BLaER1 (cell line): Measurements from ENCODE around the gene DOCK2.

Experiments
- H3K27ac ChIP-seq: shearing (Covaris generic); formaldehyde crosslinking; 2 replicates; pipeline ENCODE4 v1.8.1; 2022
- H3K27me3 ChIP-seq: shearing (Covaris generic); formaldehyde crosslinking; 2 replicates; pipeline ENCODE4 v1.8.1; 2022
- H3K36me3 ChIP-seq: shearing (Covaris generic); formaldehyde crosslinking; 2 replicates; pipeline ENCODE4 v1.8.1; 2022
- H3K4me1 ChIP-seq: shearing (Covaris generic); formaldehyde crosslinking; 2 replicates; pipeline ENCODE4 v1.8.1; 2022
- H3K4me2 ChIP-seq: shearing (Covaris generic); formaldehyde crosslinking; 2 replicates; pipeline ENCODE4 v1.8.1; 2022
- H3K4me3 ChIP-seq: shearing (Covaris generic); formaldehyde crosslinking; 2 replicates; pipeline ENCODE4 v1.8.1; 2022
- H3K9ac ChIP-seq: shearing (Covaris generic); formaldehyde crosslinking; 2 replicates; pipeline ENCODE4 v1.8.1; 2022
- H3K9me3 ChIP-seq: shearing (Covaris generic); formaldehyde crosslinking; 2 replicates; pipeline ENCODE4 v1.8.1; 2022
- H4K20me1 ChIP-seq: shearing (Covaris generic); formaldehyde crosslinking; 2 replicates; pipeline ENCODE4 v1.8.1; 2022
- Cebpa-rat ChIP-seq: shearing (Covaris generic); IDR thresholded peaks from 2 replicates; pipeline ENCODE4 v1.8.1; 2022

Gene DOCK2

DNA sequence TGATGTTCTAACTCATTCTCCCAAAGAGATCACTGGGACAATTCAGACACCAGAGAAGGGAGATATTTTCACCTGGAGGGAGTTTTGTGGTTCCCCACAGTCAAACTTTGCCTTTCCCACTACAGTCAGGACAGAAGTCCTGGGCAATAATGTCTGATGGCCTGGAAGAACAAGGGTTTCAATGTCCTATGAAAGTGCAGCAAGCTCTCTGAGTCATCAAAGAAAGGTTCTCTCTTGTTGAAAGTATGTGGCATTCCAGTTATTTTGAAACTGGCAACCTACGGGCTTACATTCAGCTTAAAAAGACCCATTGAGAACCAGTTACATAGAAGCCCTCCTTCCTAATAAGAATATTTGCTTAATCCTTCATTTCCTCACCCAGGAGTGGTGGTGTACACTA is 239.3 kb downstream of the DOCK2 start:
- H3K9ac ChIP-seq: no peak overlapping the region
- no peak overlapping the region for H3K4me3 ChIP-seq
- no peak for TF ChIP-seq Cebpa-rat
- no peaks in the 10 kb centered on the region for H4K20me1 ChIP-seq
- peaks cover 12% of the 10 kb centered on the region; the same call in 1 of the 2 replicates for H3K36me3 ChIP-seq
- H3K4me2 ChIP-seq: no peak overlapping the region
- no peaks in the 10 kb centered on the region for H3K4me1 ChIP-seq
- no peaks in the 10 kb centered on the region for H3K9me3 ChIP-seq
- H3K27ac ChIP-seq: no peak overlapping the region
- no peaks in the 10 kb centered on the region for H3K27me3 ChIP-seq

GRCh38 chr5:169880012-169880663 is 243.1 kb downstream of the DOCK2 start:
- Histone ChIP-seq H3K9me3 (no peaks in the 10 kb centered on the region), H3K4me3 (no peak overlapping the region), H3K36me3 (peaks cover 26% of the 10 kb centered on the region; the same call in 1 of the 2 replicates), H3K27me3 (no peaks in the 10 kb centered on the region), H4K20me1 (no peaks in the 10 kb centered on the region), H3K27ac (no peak overlapping the region), H3K4me2 (no peak overlapping the region), H3K4me1 (no peaks in the 10 kb centered on the region), H3K9ac (no peak overlapping the region)
- no peak for TF ChIP-seq Cebpa-rat

- H3K9me3 ChIP-seq: no peaks in the 10 kb centered on the region
- peaks cover 23% of the 10 kb centered on the region; the same call in 1 of the 2 replicates for H3K36me3 ChIP-seq
- H3K9ac ChIP-seq: no peak overlapping the region
- H3K4me2 ChIP-seq: no peak overlapping the region
- no peak overlapping the region for H3K4me3 ChIP-seq
- H3K27ac ChIP-seq: no peak overlapping the region
- no peak for TF ChIP-seq Cebpa-rat
- no peaks in the 10 kb centered on the region for H3K27me3 ChIP-seq
- no peaks in the 10 kb centered on the region for H3K4me1 ChIP-seq
- no peaks in the 10 kb centered on the region for H4K20me1 ChIP-seq
Observed at GRCh38 chr5:169880785-169881184, 243.7 kb downstream of the DOCK2 start.

- peaks cover 23% of the 10 kb centered on the region; the same call in 1 of the 2 replicates for H3K36me3 ChIP-seq
- no peak for TF ChIP-seq Cebpa-rat
Observed at GRCh38 chr5:169881702-169882303, 244.7 kb downstream of the DOCK2 start.

DNA sequence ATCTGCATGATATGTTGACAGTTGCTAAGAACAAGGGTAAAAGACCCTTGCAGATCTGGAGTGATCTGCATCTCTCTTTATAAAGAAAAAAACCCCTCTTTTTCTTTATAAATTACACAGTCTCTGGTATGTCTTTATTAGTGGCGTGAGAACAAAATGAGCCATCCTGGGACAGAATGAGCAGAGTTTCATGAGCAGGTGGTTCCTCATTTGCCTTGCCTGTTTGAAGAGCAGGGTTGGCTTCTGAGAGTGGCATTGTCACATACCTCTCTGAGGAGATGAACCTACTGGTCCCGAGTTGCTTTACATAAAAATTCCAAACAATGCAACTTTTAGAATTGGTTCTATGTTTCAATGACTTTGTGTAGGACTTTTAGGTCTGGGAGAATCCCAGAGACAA is 249.0 kb downstream of the DOCK2 start:
- H3K9ac ChIP-seq: no peak overlapping the region
- H3K4me3 ChIP-seq: no peak overlapping the region
- TF ChIP-seq Cebpa-rat: no peak
- H3K9me3 ChIP-seq: no peaks in the 10 kb centered on the region
- H3K4me1 ChIP-seq: no peaks in the 10 kb centered on the region
- H4K20me1 ChIP-seq: no peaks in the 10 kb centered on the region
- H3K36me3 ChIP-seq: peaks cover 19% of the 10 kb centered on the region; the same call in 1 of the 2 replicates
- no peak overlapping the region for H3K4me2 ChIP-seq
- no peak overlapping the region for H3K27ac ChIP-seq
- H3K27me3 ChIP-seq: no peaks in the 10 kb centered on the region

More at GRCh38 chr5:169881702-169882303, 244.7 kb downstream of the DOCK2 start:
- Histone ChIP-seq H3K9ac (no peak overlapping the region), H3K4me2 (no peak overlapping the region), H3K9me3 (no peaks in the 10 kb centered on the region), H3K4me3 (no peak overlapping the region), H3K27ac (no peak overlapping the region), H3K4me1 (no peaks in the 10 kb centered on the region), H4K20me1 (no peaks in the 10 kb centered on the region), H3K27me3 (no peaks in the 10 kb centered on the region)

GRCh38 chr5:169886677-169887076 is 249.6 kb downstream of the DOCK2 start:
- no peak for TF ChIP-seq Cebpa-rat
- H3K36me3 ChIP-seq: peaks cover 19% of the 10 kb centered on the region; the same call in 1 of the 2 replicates
- no peak overlapping the region for H3K4me3 ChIP-seq
- H4K20me1 ChIP-seq: no peaks in the 10 kb centered on the region
- H3K9me3 ChIP-seq: no peaks in the 10 kb centered on the region
- H3K4me2 ChIP-seq: no peak overlapping the region
- no peak overlapping the region for H3K27ac ChIP-seq
- H3K4me1 ChIP-seq: no peaks in the 10 kb centered on the region
- H3K9ac ChIP-seq: no peak overlapping the region
- no peaks in the 10 kb centered on the region for H3K27me3 ChIP-seq

- H3K27me3 ChIP-seq: no peaks in the 10 kb centered on the region
- no peaks in the 10 kb centered on the region for H3K9me3 ChIP-seq
- no peak overlapping the region for H3K9ac ChIP-seq
- TF ChIP-seq Cebpa-rat: no peak
- no peaks in the 10 kb centered on the region for H3K4me1 ChIP-seq
- no peak overlapping the region for H3K4me3 ChIP-seq
- no peak overlapping the region for H3K27ac ChIP-seq
- no peaks in the 10 kb centered on the region for H4K20me1 ChIP-seq
- H3K4me2 ChIP-seq: no peak overlapping the region
- H3K36me3 ChIP-seq: peaks cover 12% of the 10 kb centered on the region; the same call in 1 of the 2 replicates
Observed at GRCh38 chr5:169889572-169889971, 252.5 kb downstream of the DOCK2 start.

- Histone ChIP-seq H3K4me2 (no peak overlapping the region), H4K20me1 (no peaks in the 10 kb centered on the region), H3K36me3 (peaks cover 14% of the 10 kb centered on the region; the same call in 1 of the 2 replicates), H3K9ac (no peak overlapping the region), H3K27ac (no peak overlapping the region), H3K4me3 (no peak overlapping the region), H3K4me1 (no peaks in the 10 kb centered on the region), H3K9me3 (no peaks in the 10 kb centered on the region), H3K27me3 (no peaks in the 10 kb centered on the region)
- no peak for TF ChIP-seq Cebpa-rat
Observed at GRCh38 chr5:169893010-169893409, 255.9 kb downstream of the DOCK2 start.

DNA sequence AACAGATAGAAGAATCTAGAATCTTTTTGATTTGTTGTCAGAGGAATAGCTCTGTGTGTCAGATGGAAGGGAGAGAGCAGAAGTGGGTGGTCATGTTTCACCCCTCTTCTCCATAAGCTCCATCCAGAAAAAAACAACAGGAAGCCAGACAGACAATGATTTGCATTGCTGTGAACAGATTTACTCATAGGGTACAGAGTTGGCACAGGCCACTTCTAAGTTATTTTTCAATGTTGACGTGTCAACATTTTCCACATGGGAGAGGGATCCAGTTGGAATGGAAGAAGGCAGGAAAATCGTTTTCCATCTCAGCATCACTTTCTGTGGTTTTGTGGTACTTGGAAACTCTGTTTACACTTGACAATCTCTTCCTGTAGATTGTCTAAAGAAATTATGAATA is 256.5 kb downstream of the DOCK2 start:
- Histone ChIP-seq H4K20me1 (no peaks in the 10 kb centered on the region), H3K27me3 (no peaks in the 10 kb centered on the region), H3K9ac (no peak overlapping the region), H3K4me2 (no peak overlapping the region), H3K9me3 (no peaks in the 10 kb centered on the region), H3K27ac (no peak overlapping the region), H3K4me1 (no peaks in the 10 kb centered on the region), H3K4me3 (no peak overlapping the region), H3K36me3 (peaks cover 17% of the 10 kb centered on the region; the same call in 1 of the 2 replicates)
- no peak for TF ChIP-seq Cebpa-rat

GRCh38 chr5:169895926-169896325 is 258.9 kb downstream of the DOCK2 start:
- Histone ChIP-seq H3K27ac (no peak overlapping the region), H3K9me3 (no peaks in the 10 kb centered on the region), H3K4me3 (no peak overlapping the region), H3K36me3 (peaks cover 17% of the 10 kb centered on the region; the same call in 1 of the 2 replicates), H3K4me1 (peaks cover 1% of the 10 kb centered on the region; the same call in 1 of the 2 replicates), H4K20me1 (no peaks in the 10 kb centered on the region), H3K27me3 (no peaks in the 10 kb centered on the region), H3K9ac (no peak overlapping the region), H3K4me2 (no peak overlapping the region)
- no peak for TF ChIP-seq Cebpa-rat
